Forelimb muscle (tissue), 1 donor: ENCODE data around the gene INPP5D. TPM values are rescaled to one million over a fixed set of nuclear protein-coding genes. Genes with fewer than 3 reads are reported as not detected.
"Not testable (repeated sequence)": the region's sequence is repeated elsewhere in the genome, so short reads cannot be mapped to it uniquely, and the experiment has no call there.

Experiments
- DNase-seq: peaks from one replicate; pipeline ENCODE4 v3.0.0-alpha.2; 2013; ENCODE audit warnings: low read depth
- polyA plus RNA-seq: library from polyadenylated mRNA; unstranded; fragments of 120-200 nt; gene quantifications from one replicate; pipeline ENCODE4 v1.2.1, GENCODE V29; 2013; ENCODE audit not compliant: insufficient read length

INPP5D gene
- polyA plus RNA-seq, 1 donor, result 8.3 TPM

- no peak for DNase-seq
These were observed 6.0 kb upstream of the INPP5D start for GRCh38 chr2:233053928-233054784.

- DNase-seq, result no peak
These were observed 4.8 kb upstream of the INPP5D start for GRCh38 chr2:233055362-233055761.

GRCh38 chr2:233056961-233057605, 3.1 kb upstream of the INPP5D start:
- DNase-seq, result no peak

GRCh38 chr2:233058717-233059546, 1.2 kb upstream of the INPP5D start:
- DNase-seq, result no peak

- no peak for DNase-seq
These were observed 670 bp upstream of the INPP5D start for GRCh38 chr2:233059547-233059796.

GRCh38 chr2:233060501-233060979, 398 bp downstream of the INPP5D start:
- DNase-seq, result no peak

- DNase-seq, result no peak
These were observed 943 bp downstream of the INPP5D start for GRCh38 chr2:233060980-233061590.

GRCh38 chr2:233061591-233062450, 1.7 kb downstream of the INPP5D start:
- DNase-seq, result no peak

GRCh38 chr2:233062451-233062850, 2.3 kb downstream of the INPP5D start:
- DNase-seq, result no peak

- no peak for DNase-seq
These were observed 2.8 kb downstream of the INPP5D start for GRCh38 chr2:233062946-233063268.

- no peak for DNase-seq
These were observed 3.3 kb downstream of the INPP5D start for GRCh38 chr2:233063269-233063975.

GRCh38 chr2:233063976-233064411, 3.9 kb downstream of the INPP5D start:
- no peak for DNase-seq

- no peak for DNase-seq
These were observed 4.5 kb downstream of the INPP5D start for GRCh38 chr2:233064530-233065199.

GRCh38 chr2:233065200-233065589, 5.1 kb downstream of the INPP5D start:
- DNase-seq, result not testable (repeated sequence)

- DNase-seq, result no peak
These were observed 5.9 kb downstream of the INPP5D start for GRCh38 chr2:233065954-233066470.

GRCh38 chr2:233068762-233069418, 8.7 kb downstream of the INPP5D start:
- no peak for DNase-seq

- no peak for DNase-seq
These were observed 12.7 kb downstream of the INPP5D start for GRCh38 chr2:233072838-233073237.

GRCh38 chr2:233074106-233074505, 14.0 kb downstream of the INPP5D start:
- DNase-seq, result no peak
